Trophoblast cell (in vitro differentiated cells and primary cell): ENCODE data around the gene ACTR1B.

Experiments
- DNase-seq, 2 donors: peaks; one replicate each; pipeline ENCODE4 v3.0.0-alpha.2; 2016
- H2AFZ ChIP-seq: 2 replicates; pipeline ENCODE4 v1.6.1; 2013; ENCODE audit warnings: low read length, moderate library complexity, mild to moderate bottlenecking; ENCODE audit not compliant: insufficient read depth, poor library complexity
- H2AK5ac ChIP-seq: 2 replicates; pipeline ENCODE4 v1.6.1; 2013; ENCODE audit warnings: mild to moderate bottlenecking, low read length
- H2BK120ac ChIP-seq: 2 replicates; pipeline ENCODE4 v1.6.1; 2013; ENCODE audit warnings: low read length, mild to moderate bottlenecking, moderate library complexity; ENCODE audit not compliant: insufficient read depth, poor library complexity
- H2BK12ac ChIP-seq: 2 replicates; pipeline ENCODE4 v1.6.1; 2013; ENCODE audit warnings: mild to moderate bottlenecking, low read length, moderate library complexity
- H2BK5ac ChIP-seq: 2 replicates; pipeline ENCODE4 v1.6.1; 2013; ENCODE audit warnings: low read length, low read depth, moderate library complexity, mild to moderate bottlenecking; ENCODE audit not compliant: poor library complexity
- H3K14ac ChIP-seq: 2 replicates; pipeline ENCODE4 v1.6.1; 2013; ENCODE audit warnings: mild to moderate bottlenecking, low read length
- H3K18ac ChIP-seq: 2 replicates; pipeline ENCODE4 v1.6.1; 2013; ENCODE audit warnings: mild to moderate bottlenecking, low read length
- H3K23ac ChIP-seq: 2 replicates; pipeline ENCODE4 v1.6.1; 2013; ENCODE audit warnings: low read length
- H3K27ac ChIP-seq: 2 replicates; pipeline ENCODE4 v1.5.1; 2013; ENCODE audit warnings: low read depth, mild to moderate bottlenecking, inconsistent platforms, low read length, moderate library complexity
- H3K27me3 ChIP-seq: 2 replicates; pipeline ENCODE4 v1.6.1; 2013; ENCODE audit warnings: inconsistent platforms, mild to moderate bottlenecking, low read length, moderate library complexity; ENCODE audit not compliant: insufficient read depth
- H3K36me3 ChIP-seq, 2 experiments: 1 replicate in 1 of 2; 2 replicates in 1 of 2; pipeline ENCODE4 v1.6.1; 2013; ENCODE audit warnings: low read length in 2 of 2, mild to moderate bottlenecking in 2 of 2, moderate library complexity in 1 of 2; ENCODE audit not compliant: insufficient read depth in 2 of 2, control insufficient read depth in 1 of 2
- H3K4ac ChIP-seq: 2 replicates; pipeline ENCODE4 v1.6.1; 2013; ENCODE audit warnings: low read depth, mild to moderate bottlenecking, low read length, moderate library complexity
- H3K4me1 ChIP-seq, 2 experiments: 1 replicate in 1 of 2; 2 replicates in 1 of 2; pipeline ENCODE4 v1.6.1; 2013; ENCODE audit warnings: low read length in 2 of 2, mild to moderate bottlenecking in 2 of 2, moderate library complexity in 1 of 2; ENCODE audit not compliant: insufficient read depth in 2 of 2, control insufficient read depth in 1 of 2
- H3K4me2 ChIP-seq: 2 replicates; pipeline ENCODE4 v1.6.1; 2013; ENCODE audit warnings: inconsistent platforms, mild to moderate bottlenecking, low read length, moderate library complexity
- H3K4me3 ChIP-seq: 2 replicates; pipeline ENCODE4 v1.5.1; 2013; ENCODE audit warnings: mild to moderate bottlenecking, low read depth, low read length, inconsistent platforms
- H3K79me1 ChIP-seq: one replicate; pipeline ENCODE4 v1.6.1; 2013; ENCODE audit warnings: low read length
- H3K79me2 ChIP-seq: 2 replicates; pipeline ENCODE4 v1.6.1; 2013; ENCODE audit warnings: low read length, mild to moderate bottlenecking; ENCODE audit not compliant: control insufficient read depth, insufficient read depth, poor library complexity
- H3K9ac ChIP-seq: 2 replicates; pipeline ENCODE4 v1.6.1; 2013; ENCODE audit warnings: mild to moderate bottlenecking, low read length
- H3K9me3 ChIP-seq: 2 replicates; pipeline ENCODE4 v1.6.1; 2013; ENCODE audit warnings: low read depth, mild to moderate bottlenecking, control low read depth, inconsistent platforms, low read length; ENCODE audit not compliant: insufficient read depth
- H4K12ac ChIP-seq: 2 replicates; pipeline ENCODE4 v1.6.1; 2013; ENCODE audit warnings: low read depth, mild to moderate bottlenecking, low read length, moderate library complexity
- H4K8ac ChIP-seq: 2 replicates; pipeline ENCODE4 v1.6.1; 2013; ENCODE audit warnings: low read depth, mild to moderate bottlenecking, low read length, moderate library complexity
- H4K91ac ChIP-seq: one replicate; pipeline ENCODE4 v1.6.1; 2013; ENCODE audit warnings: low read depth, mild to moderate bottlenecking, low read length, moderate library complexity
- WGBS: extraction: QIAGEN DNeasy Blood & Tissue Kit; methylation state at CpG from one replicate; pipeline ENCODE4 v1.1.7; 2013; ENCODE audit warnings: missing lambda C conversion rate; ENCODE audit not compliant: insufficient read length, insufficient coverage; ENCODE audit errors: extremely low coverage; 5-methylcytosine and 5-hydroxymethylcytosine counted together

Gene ACTR1B

GRCh38 chr2:97658691-97659157 is 5.1 kb downstream of the ACTR1B start:
- peaks cover 48 to 63% of the 10 kb centered on the region in 2 experiments for H3K36me3 ChIP-seq
- H3K27ac ChIP-seq = no peak overlapping the region
- no CpG with 5 or more reads among the region's 13 CpGs for WGBS
- H3K23ac ChIP-seq = no peak overlapping the region
- no peak overlapping the region for H3K9ac ChIP-seq
- no peak overlapping the region for H2AK5ac ChIP-seq
- no peak overlapping the region for H2AFZ ChIP-seq
- H3K79me2 ChIP-seq = peaks cover 8% of the 10 kb centered on the region
- H2BK5ac ChIP-seq = no peak overlapping the region
- DNase-seq = no peak
- H4K91ac ChIP-seq = no peak overlapping the region
- peaks cover 10% of the 10 kb centered on the region for H3K9me3 ChIP-seq
- no peak overlapping the region for H3K4me2 ChIP-seq
- H3K27me3 ChIP-seq = no peaks in the 10 kb centered on the region
- H3K4me1 ChIP-seq = peaks cover 18 to 22% of the 10 kb centered on the region in 2 experiments
- no peak overlapping the region for H3K18ac ChIP-seq
- H3K14ac ChIP-seq = no peak overlapping the region
- no peak overlapping the region for H4K12ac ChIP-seq
- H4K8ac ChIP-seq = no peak overlapping the region
- peaks cover 11% of the 10 kb centered on the region for H3K79me1 ChIP-seq
- no peak overlapping the region for H2BK120ac ChIP-seq
- no peak overlapping the region for H2BK12ac ChIP-seq
- no peak overlapping the region for H3K4ac ChIP-seq
- H3K4me3 ChIP-seq = peak overlapping the region; percentile 26

DNA sequence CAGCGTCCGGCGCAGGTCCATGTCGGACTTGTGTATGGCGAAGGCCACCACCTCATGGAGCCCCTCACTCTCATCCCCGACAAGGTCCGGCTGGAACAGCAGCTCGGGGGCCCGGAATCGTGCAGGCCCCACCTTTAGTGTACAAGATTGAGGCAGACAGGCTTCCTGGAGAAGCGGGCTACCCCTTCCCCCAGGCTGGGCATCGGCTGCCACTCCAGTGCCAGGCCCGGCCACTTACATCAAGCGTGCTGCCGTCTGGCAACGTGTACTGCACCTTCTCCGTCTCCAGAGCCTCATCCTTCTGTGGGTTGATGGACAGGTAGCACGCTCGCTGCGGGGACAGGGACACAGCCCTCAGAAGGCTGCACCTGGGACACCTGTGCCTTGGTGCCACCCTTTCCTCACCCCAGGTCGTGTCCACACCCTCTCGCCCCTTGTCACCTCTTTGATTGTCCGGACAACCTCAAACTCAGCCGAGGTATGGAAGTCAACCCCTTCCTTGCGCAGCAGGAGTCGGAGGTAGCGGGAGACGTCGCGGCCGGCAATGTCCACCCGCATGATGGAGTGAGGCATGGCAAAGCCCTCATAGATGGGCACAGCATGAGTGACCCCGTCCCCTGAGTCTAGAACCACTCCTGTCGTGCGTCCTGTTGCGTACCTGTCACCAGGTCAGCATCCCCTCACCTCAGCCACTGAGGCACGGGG is 5.7 kb downstream of the ACTR1B start:
- peaks cover 10% of the 10 kb centered on the region for H3K9me3 ChIP-seq
- no peak overlapping the region for H4K12ac ChIP-seq
- H3K4me3 ChIP-seq = no peak overlapping the region
- no peak overlapping the region for H4K91ac ChIP-seq
- no peak overlapping the region for H2BK12ac ChIP-seq
- no peak overlapping the region for H3K4me2 ChIP-seq
- peaks cover 18 to 22% of the 10 kb centered on the region in 2 experiments for H3K4me1 ChIP-seq
- H3K79me2 ChIP-seq = peaks cover 4% of the 10 kb centered on the region
- no peak overlapping the region for H2AFZ ChIP-seq
- no peaks in the 10 kb centered on the region for H3K27me3 ChIP-seq
- H3K36me3 ChIP-seq = peaks cover 48 to 63% of the 10 kb centered on the region in 2 experiments
- H3K14ac ChIP-seq = no peak overlapping the region
- no peak overlapping the region for H4K8ac ChIP-seq
- no peak overlapping the region for H2BK120ac ChIP-seq
- no peak for DNase-seq
- no peak overlapping the region for H3K4ac ChIP-seq
- H3K18ac ChIP-seq = no peak overlapping the region
- no peak overlapping the region for H2BK5ac ChIP-seq
- no peak overlapping the region for H3K23ac ChIP-seq
- H3K27ac ChIP-seq = no peak overlapping the region
- WGBS = no CpG with 5 or more reads among the region's 37 CpGs
- H3K9ac ChIP-seq = no peak overlapping the region
- H3K79me1 ChIP-seq = peaks cover 5% of the 10 kb centered on the region
- no peak overlapping the region for H2AK5ac ChIP-seq

GRCh38 chr2:97656905-97657587 is 6.8 kb downstream of the ACTR1B start:
- Histone ChIP-seq H3K4me3 (no peak overlapping the region), H3K18ac (no peak overlapping the region), H4K8ac (no peak overlapping the region), H3K4me1 (peaks cover 11 to 14% of the 10 kb centered on the region in 2 experiments), H3K14ac (no peak overlapping the region), H3K9me3 (peaks cover 10% of the 10 kb centered on the region), H4K12ac (no peak overlapping the region), H2AFZ (no peak overlapping the region), H2AK5ac (no peak overlapping the region), H3K9ac (no peak overlapping the region), H4K91ac (no peak overlapping the region), H2BK120ac (no peak overlapping the region), H3K4ac (no peak overlapping the region), H3K27me3 (no peaks in the 10 kb centered on the region), H3K4me2 (no peak overlapping the region), H3K79me2 (no peaks in the 10 kb centered on the region), H3K23ac (no peak overlapping the region), H2BK12ac (no peak overlapping the region), H3K36me3 (peaks cover 48 to 63% of the 10 kb centered on the region in 2 experiments), H2BK5ac (no peak overlapping the region), H3K27ac (no peak overlapping the region), H3K79me1 (no peaks in the 10 kb centered on the region)
- WGBS = no CpG with 5 or more reads among the region's 15 CpGs
- DNase-seq = no peak

DNA sequence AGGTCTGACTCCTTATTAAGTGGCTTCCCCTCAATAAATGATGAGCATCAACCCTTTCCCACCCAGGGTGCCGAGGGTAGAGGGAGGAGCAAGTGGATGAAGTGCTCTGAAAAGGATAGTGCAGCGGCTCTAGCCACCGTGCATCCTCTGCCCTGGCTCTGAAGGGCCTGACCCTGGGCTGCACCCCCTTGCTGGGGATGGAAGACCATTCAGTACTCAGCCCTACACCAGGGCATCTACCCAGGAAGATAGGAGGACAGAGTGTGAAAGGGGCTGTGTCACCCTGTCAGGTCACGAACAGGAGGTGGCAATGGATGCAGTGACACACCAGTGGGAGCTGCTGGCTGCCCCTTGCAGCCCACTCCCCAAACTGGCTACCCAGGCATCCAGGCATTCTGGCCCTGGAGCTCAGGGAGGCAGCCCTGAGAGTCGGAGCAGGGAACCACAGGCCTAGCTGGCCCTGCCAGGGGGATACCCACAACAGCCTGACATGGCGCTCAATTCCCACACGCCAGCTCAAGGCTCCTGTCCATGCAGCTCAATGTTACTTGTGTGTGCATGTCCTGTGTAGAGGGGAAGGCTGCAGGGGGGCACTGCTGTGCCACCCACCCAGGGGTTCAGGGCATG is 7.6 kb downstream of the ACTR1B start:
- Histone ChIP-seq H4K91ac (no peak overlapping the region), H3K27me3 (no peaks in the 10 kb centered on the region), H3K4me3 (no peak overlapping the region), H2BK12ac (no peak overlapping the region), H4K12ac (no peak overlapping the region), H3K79me1 (no peaks in the 10 kb centered on the region), H3K9me3 (peaks cover 10% of the 10 kb centered on the region), H3K4ac (no peak overlapping the region), H3K79me2 (no peaks in the 10 kb centered on the region), H4K8ac (no peak overlapping the region), H2AFZ (no peak overlapping the region), H3K23ac (no peak overlapping the region), H3K4me2 (no peak overlapping the region), H3K36me3 (peaks cover 48 to 63% of the 10 kb centered on the region in 2 experiments), H3K18ac (no peak overlapping the region), H3K27ac (no peak overlapping the region), H2BK120ac (no peak overlapping the region), H3K14ac (no peak overlapping the region), H2AK5ac (no peak overlapping the region), H2BK5ac (no peak overlapping the region), H3K4me1 (peaks cover 6 to 7% of the 10 kb centered on the region in 2 experiments), H3K9ac (no peak overlapping the region)
- WGBS = no CpG with 5 or more reads among the region's 7 CpGs
- DNase-seq = no peak
